SH-SY5Y (cell line): ENCODE measurements around the gene ARHGAP11B.

ENCODE experiments used
- GATA2 ChIP-seq: IDR thresholded peaks from 2 replicates; pipeline ENCODE4 v1.6.1; 2011; ENCODE audit warnings: mild to moderate bottlenecking, low read depth, low read length
- GATA3 ChIP-seq: IDR thresholded peaks from 2 replicates; pipeline ENCODE4 v1.6.1; 2011; ENCODE audit warnings: low read depth, mild to moderate bottlenecking, low read length, moderate library complexity

- TF ChIP-seq GATA2 (no peak), GATA3 (no peak)
These were observed 44.1 kb downstream of the ARHGAP11B start for GRCh38 chr15:30670056-30670455.
